ENCODE measurements around the gene AAR2.

DNA sequence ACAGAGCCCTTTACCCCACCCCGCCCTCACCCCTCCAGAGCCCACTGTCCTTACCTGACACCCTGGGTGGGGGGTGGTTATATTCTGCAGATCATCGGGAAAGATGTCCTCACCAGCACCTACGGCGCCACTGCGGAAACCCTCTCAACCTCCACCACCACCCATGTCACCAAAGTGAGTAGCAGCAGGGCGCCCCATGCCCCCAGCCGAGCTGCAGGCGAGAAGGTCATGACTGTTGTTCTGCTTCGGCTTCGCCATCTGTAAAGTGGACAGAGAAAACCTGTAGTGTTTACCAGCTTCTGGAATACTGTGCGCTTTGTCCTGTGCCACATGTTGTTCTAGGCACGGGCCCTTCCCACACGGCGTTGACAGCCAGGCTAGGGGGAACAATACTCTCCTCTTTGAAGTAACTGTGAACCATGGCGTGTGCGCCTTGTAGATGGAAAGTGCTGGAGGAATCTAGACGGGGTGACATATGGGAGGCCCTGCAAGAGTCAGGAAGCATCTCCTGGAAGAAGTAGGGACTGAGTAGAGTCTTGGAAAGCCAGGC is 16.5 kb upstream of the AAR2 start:
- TF ChIP-seq EZH2phosphoT487 (IDR thresholded peaks at IDR 0.05; ENCODE audit: insufficient read depth, low read depth) (no peak), EZH2 (IDR thresholded peaks at IDR 0.05; ENCODE audit: insufficient read depth, poor library complexity, severe bottlenecking) (no peak)

Measured in GM23248 (cell line).